Measurements from ENCODE around the gene C17orf107.

The C17orf107 gene

DNA sequence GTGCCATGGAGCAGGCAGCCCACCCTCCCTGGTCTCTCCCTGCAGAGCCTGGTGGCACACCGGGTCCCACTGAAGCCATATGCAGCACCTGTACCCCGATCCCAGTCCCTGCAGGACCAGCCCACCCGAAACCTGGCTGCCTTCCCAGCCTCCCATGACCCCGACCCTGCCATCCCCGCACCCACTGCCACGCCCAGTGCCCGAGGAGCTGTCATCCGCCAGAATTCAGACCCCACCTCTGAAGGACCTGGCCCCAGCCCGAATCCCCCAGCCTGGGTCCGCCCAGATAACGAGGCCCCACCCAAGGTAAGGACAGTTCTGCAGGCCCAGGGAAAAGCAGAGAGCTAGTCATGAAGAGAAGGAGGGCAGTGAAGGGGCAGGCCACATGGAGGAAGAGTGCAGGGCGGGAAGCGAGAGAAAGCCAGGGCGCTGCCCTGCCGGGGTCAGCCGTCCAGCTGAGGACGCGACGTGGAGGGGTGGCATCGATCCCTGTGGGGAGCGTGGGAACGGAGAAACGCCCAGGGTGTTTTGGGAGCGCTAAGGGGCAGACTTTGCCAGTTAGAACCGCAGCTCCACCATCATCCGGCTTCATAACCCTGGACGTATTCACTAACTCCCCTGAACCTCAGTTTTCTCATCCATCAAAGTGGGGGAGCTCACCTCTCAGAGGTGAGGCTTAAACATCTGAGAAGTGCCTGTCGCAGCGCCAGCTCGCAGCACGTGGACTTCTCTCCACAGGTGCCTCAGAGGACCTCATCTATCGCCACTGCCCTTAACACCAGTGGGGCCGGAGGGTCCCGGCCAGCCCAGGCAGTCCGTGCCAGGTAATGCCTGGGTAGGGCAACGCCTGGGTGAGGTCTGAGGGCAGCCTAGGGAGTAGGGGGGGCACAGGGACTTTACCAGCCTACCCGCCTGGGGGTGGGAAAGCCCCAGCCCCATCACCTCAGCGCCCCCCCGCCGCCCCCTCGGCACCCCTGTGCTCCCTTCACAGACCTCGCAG is 7.6 kb upstream of the C17orf107 start:
- no peak for TF ChIP-seq GATA1 (IDR thresholded peaks at IDR 0.05; ENCODE audit: low read depth, low read length)
- peak; percentile 46 for TF ChIP-seq POLR2A (IDR thresholded peaks at IDR 0.05; ENCODE audit: low read length)

DNA sequence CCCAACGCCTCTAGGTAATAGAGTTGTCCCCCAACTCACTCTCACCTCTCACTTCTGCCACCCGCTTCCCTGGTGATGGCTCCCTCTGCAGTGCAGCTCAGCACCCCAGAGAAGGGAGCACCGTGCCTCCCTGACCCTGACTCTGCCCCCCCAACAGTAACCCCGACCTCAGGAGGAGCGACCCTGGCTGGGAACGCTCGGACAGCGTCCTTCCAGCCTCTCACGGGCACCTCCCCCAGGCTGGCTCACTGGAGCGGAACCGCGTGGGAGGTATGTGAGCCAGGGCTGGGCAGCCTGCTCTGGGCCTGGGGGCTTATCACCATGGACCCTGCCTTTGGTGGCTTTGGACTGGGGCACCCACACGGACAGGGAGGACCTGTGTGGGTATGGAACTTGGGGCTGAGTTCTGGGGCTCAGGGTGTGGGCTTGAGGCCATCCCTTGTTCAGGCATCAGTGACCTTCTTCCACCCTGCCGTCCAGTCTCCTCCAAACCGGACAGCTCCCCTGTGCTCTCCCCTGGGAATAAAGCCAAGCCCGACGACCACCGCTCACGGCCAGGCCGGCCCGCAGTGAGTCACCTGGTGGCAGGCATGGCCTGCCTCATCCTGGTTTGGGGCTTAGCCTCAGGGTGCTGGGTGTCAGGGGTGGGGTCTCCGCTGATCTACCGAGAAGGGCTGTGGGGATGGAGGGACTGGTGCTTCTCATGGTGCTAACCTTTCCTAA is 6.7 kb upstream of the C17orf107 start:
- no peak for DNase-seq
- TF ChIP-seq GATA1 (IDR thresholded peaks at IDR 0.05; ENCODE audit: low read depth, low read length), result no peak
- TF ChIP-seq POLR2A (IDR thresholded peaks at IDR 0.05; ENCODE audit: low read length), result no peak

More for the DNA sequence above, 7.6 kb upstream of the C17orf107 start:
- peak; percentile 79 to 85 for DNase-seq

- no peak for TF ChIP-seq GATA1 (IDR thresholded peaks at IDR 0.05; ENCODE audit: low read depth, low read length)
- TF ChIP-seq POLR2A (IDR thresholded peaks at IDR 0.05; ENCODE audit: low read length), result no peak
- DNase-seq, result no peak
Measured at GRCh38 chr17:4893272-4893671, 6.1 kb upstream of the C17orf107 start.

DNA sequence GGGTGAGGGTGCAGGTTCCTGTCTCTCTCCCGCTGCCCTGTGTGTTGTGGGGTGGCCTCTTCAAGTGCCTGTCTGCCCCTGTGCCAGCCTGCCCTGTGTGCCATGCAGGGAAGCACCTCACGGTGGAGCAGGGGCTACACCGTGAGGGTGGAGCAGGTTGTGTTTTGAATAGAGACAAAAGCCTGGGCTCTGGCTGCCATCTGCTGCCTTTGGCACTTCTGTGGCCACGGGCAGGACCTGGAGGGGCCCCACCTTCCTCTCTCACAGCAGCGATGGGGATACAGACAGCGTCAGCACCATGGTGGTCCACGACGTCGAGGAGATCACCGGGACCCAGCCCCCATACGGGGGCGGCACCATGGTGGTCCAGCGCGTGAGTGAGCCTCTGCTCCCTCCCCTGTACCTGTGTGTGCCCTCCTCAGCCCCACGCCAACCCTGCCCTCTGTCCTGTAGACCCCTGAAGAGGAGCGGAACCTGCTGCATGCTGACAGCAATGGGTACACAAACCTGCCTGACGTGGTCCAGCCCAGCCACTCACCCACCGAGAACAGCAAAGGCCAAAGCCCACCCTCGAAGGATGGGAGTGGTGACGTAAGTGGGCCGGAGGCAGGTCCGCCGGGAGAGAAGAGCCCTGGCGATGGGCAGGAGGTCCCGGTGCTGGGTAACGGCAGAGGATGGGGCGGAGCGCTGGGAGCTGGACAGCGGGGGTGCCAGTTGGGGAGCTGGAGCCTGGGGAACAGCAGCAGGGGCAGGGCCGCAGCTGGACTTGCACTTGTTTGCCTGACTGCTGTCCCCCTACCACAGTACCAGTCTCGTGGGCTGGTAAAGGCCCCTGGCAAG is 5.4 kb upstream of the C17orf107 start:
- no peak for TF ChIP-seq POLR2A (IDR thresholded peaks at IDR 0.05; ENCODE audit: low read length)
- DNase-seq, result no peak

- no peak for DNase-seq
- TF ChIP-seq GATA1 (IDR thresholded peaks at IDR 0.05; ENCODE audit: low read depth, low read length) (no peak), POLR2A (IDR thresholded peaks at IDR 0.05; ENCODE audit: low read length) (no peak)
Measured at GRCh38 chr17:4895121-4895520, 4.2 kb upstream of the C17orf107 start.

DNA sequence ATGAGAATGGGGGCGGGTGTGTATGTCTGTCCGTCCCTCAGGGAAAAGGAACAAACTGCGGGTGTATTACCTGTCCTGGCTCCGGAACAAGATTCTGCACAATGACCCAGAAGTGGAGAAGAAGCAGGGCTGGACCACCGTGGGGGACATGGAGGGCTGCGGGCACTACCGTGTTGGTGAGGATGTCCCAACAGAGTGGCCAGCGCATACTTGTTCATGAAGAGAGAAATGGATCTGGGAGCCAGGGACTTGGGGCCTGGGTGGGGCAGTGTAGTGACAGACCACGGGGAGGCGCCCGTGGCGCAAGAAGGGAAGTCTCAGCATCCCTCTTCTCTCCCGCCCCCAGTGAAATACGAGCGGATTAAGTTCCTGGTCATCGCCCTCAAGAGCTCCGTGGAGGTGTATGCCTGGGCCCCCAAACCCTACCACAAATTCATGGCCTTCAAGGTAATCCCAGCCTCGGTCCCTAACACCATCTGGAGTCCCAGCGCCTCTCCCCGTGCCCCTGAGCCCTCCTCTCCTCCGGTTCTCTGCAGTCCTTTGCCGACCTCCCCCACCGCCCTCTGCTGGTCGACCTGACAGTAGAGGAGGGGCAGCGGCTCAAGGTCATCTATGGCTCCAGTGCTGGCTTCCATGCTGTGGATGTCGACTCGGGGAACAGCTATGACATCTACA is 3.5 kb upstream of the C17orf107 start:
- no peak for TF ChIP-seq POLR2A (IDR thresholded peaks at IDR 0.05; ENCODE audit: low read length)
- no peak for TF ChIP-seq GATA1 (IDR thresholded peaks at IDR 0.05; ENCODE audit: low read depth, low read length)
- peak in 1 of 2 experiments; percentile 17 for DNase-seq

GRCh38 chr17:4896332-4897197 is 2.8 kb upstream of the C17orf107 start:
- TF ChIP-seq GATA1 (IDR thresholded peaks at IDR 0.05; ENCODE audit: low read depth, low read length) (no peak), POLR2A (IDR thresholded peaks at IDR 0.05; ENCODE audit: low read length) (no peak)
- DNase-seq, result no peak

GRCh38 chr17:4897198-4897687 is 2.1 kb upstream of the C17orf107 start:
- TF ChIP-seq POLR2A (IDR thresholded peaks at IDR 0.05; ENCODE audit: low read length) (no peak), GATA1 (IDR thresholded peaks at IDR 0.05; ENCODE audit: low read depth, low read length) (no peak)
- DNase-seq, result no peak

GRCh38 chr17:4897785-4898184 is 1.6 kb upstream of the C17orf107 start:
- TF ChIP-seq GATA1 (IDR thresholded peaks at IDR 0.05; ENCODE audit: low read depth, low read length) (no peak), POLR2A (IDR thresholded peaks at IDR 0.05; ENCODE audit: low read length) (no peak)
- no peak for DNase-seq

GRCh38 chr17:4898351-4898750 is 985 bp upstream of the C17orf107 start:
- TF ChIP-seq POLR2A (IDR thresholded peaks at IDR 0.05; ENCODE audit: low read length) (no peak), GATA1 (IDR thresholded peaks at IDR 0.05; ENCODE audit: low read depth, low read length) (no peak)
- DNase-seq, result no peak

DNA sequence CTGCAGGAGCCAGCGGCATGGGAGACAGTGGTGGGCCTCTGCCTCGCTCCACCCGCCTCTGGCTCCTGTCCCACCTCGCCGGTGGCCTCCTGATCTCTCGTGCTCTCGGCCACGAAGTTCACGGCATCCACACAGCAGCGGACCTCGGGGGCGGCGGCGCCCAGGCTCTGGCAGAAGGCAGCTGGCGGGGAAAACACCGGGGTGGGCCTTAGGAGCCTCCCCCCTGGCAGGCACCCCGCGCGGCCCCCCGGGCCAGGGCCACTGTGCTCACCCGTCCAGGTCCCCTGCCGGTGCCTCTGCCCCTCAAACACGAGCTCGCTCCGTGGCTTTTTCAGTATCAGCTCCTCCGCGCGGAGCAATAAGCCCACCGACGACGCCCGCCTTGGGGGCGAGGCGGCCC is 409 bp upstream of the C17orf107 start:
- no peak for TF ChIP-seq GATA1 (IDR thresholded peaks at IDR 0.05; ENCODE audit: low read depth, low read length)
- no peak for TF ChIP-seq POLR2A (IDR thresholded peaks at IDR 0.05; ENCODE audit: low read length)
- no peak for DNase-seq
